ENCODE results near the gene YJEFN3. TPM values are rescaled to one million over a fixed set of nuclear protein-coding genes. Genes with fewer than 3 reads are reported as not detected.

YJEFN3 gene
- total RNA-seq, 4 donors from 2014 or later: 0.45 to 1.4 (median 0.96) TPM

- H3K27me3 ChIP-seq: no peaks in the 10 kb centered on the region
- no peak for TF ChIP-seq POLR2AphosphoS5 (IDR thresholded peaks at IDR 0.05)
- TF ChIP-seq POLR2A (IDR thresholded peaks at IDR 0.05): no peak
- H3K36me3 ChIP-seq: peaks cover 0 to 75% of the 10 kb centered on the region in 2 donors
- no peak overlapping the region for H3K27ac ChIP-seq
- WGBS, 2 donors (ENCODE audit: low coverage in 1 of 2): 77 to 92% methylated on average over 5 of the region's 7 CpGs
- H3K9me3 ChIP-seq: no peaks in the 10 kb centered on the region
- no peak overlapping the region for H3K4me3 ChIP-seq
- H3K4me1 ChIP-seq: peaks cover 0 to 41% (median 0%) of the 10 kb centered on the region in 3 donors
- ATAC-seq: no peak
Observed at GRCh38 chr19:19524053-19524452, 4.7 kb upstream of the YJEFN3 start.

- no peaks in the 10 kb centered on the region for H3K27me3 ChIP-seq
- peaks cover 0 to 58% of the 10 kb centered on the region in 2 donors for H3K36me3 ChIP-seq
- H3K4me1 ChIP-seq: peaks cover 0 to 40% (median 0%) of the 10 kb centered on the region in 3 donors
- no peak for ATAC-seq
- no CpG with 5 or more reads among the region's 23 CpGs for WGBS, 2 donors (ENCODE audit: low coverage in 1 of 2)
- H3K27ac ChIP-seq: no peak overlapping the region
- no peaks in the 10 kb centered on the region for H3K9me3 ChIP-seq
- TF ChIP-seq EP300 (IDR thresholded peaks at IDR 0.05) (no peak), POLR2AphosphoS5 (IDR thresholded peaks at IDR 0.05) (no peak), CTCF (IDR thresholded peaks at IDR 0.05) (no peak), POLR2A (IDR thresholded peaks at IDR 0.05) (no peak)
- no peak overlapping the region for H3K4me3 ChIP-seq
Observed at GRCh38 chr19:19525611-19526380, 2.9 kb upstream of the YJEFN3 start.

GRCh38 chr19:19526581-19527370 lies 1.9 kb upstream of the YJEFN3 start:
- Histone ChIP-seq H3K27ac (peak overlapping the region in 1 of 4 donors; percentile 9), H3K4me3 (no peak overlapping the region), H3K36me3 (peaks cover 0 to 53% of the 10 kb centered on the region in 2 donors), H3K27me3 (no peaks in the 10 kb centered on the region), H3K4me1 (peaks cover 0 to 40% (median 0%) of the 10 kb centered on the region in 3 donors), H3K9me3 (no peaks in the 10 kb centered on the region)
- ATAC-seq: no peak
- 48 to 60% methylated on average over 1 to 9 of the region's 28 CpGs for WGBS, 2 donors (ENCODE audit: low coverage in 1 of 2)
- no peak for TF ChIP-seq EP300 (IDR thresholded peaks at IDR 0.05)
- no peak for TF ChIP-seq POLR2AphosphoS5 (IDR thresholded peaks at IDR 0.05)
- TF ChIP-seq POLR2A (IDR thresholded peaks at IDR 0.05): no peak
- TF ChIP-seq CTCF (IDR thresholded peaks at IDR 0.05): no peak

- Histone ChIP-seq H3K27me3 (no peaks in the 10 kb centered on the region), H3K4me1 (peaks cover 0 to 46% (median 0%) of the 10 kb centered on the region in 3 donors), H3K9me3 (no peaks in the 10 kb centered on the region), H3K27ac (peak overlapping the region in 1 of 4 donors; percentile 9), H3K4me3 (no peak overlapping the region), H3K36me3 (peaks cover 0 to 53% of the 10 kb centered on the region in 2 donors)
- ATAC-seq: no peak
- no peak for TF ChIP-seq POLR2AphosphoS5 (IDR thresholded peaks at IDR 0.05)
- no peak for TF ChIP-seq EP300 (IDR thresholded peaks at IDR 0.05)
- no peak for TF ChIP-seq POLR2A (IDR thresholded peaks at IDR 0.05)
- TF ChIP-seq CTCF (IDR thresholded peaks at IDR 0.05): no peak
- 91% methylated on average over 8 of the region's 9 CpGs; no CpG with 5 or more reads in 1 of the 2 donors for WGBS, 2 donors (ENCODE audit: low coverage in 1 of 2)
Observed at GRCh38 chr19:19527371-19527656, 1.4 kb upstream of the YJEFN3 start.

- Histone ChIP-seq H3K4me1 (peaks cover 0 to 51% (median 0%) of the 10 kb centered on the region in 3 donors), H3K9me3 (no peaks in the 10 kb centered on the region), H3K4me3 (no peak overlapping the region), H3K36me3 (peaks cover 0 to 53% of the 10 kb centered on the region in 2 donors), H3K27ac (no peak overlapping the region), H3K27me3 (no peaks in the 10 kb centered on the region)
- ATAC-seq: no peak
- WGBS, 2 donors (ENCODE audit: low coverage in 1 of 2): no CpG with 5 or more reads among the region's 27 CpGs
- TF ChIP-seq CTCF (IDR thresholded peaks at IDR 0.05) (no peak), POLR2A (IDR thresholded peaks at IDR 0.05) (no peak), POLR2AphosphoS5 (IDR thresholded peaks at IDR 0.05) (no peak), EP300 (IDR thresholded peaks at IDR 0.05) (no peak)
Observed at GRCh38 chr19:19527674-19528625, 761 bp upstream of the YJEFN3 start.

All from gastroesophageal sphincter (tissue), 4 donors.